Measurements from ENCODE around the gene ICOS. TPM values are rescaled to one million over a fixed set of nuclear protein-coding genes. Genes with fewer than 3 reads are reported as not detected.

Gene ICOS
- total and polyA plus RNA-seq, 2 of the 8 experiments (the other 6 are each of a cell fraction or from before 2014, with no cell fraction given) = not detected

- H2BK20ac ChIP-seq (ENCODE audit: low read length) = no peak overlapping the region
- no peak overlapping the region for H3K18ac ChIP-seq (ENCODE audit: extremely low read depth, low read length)
- WGBS, 2 experiments (ENCODE audit: extremely low coverage in 1 of 2, insufficient coverage in 1 of 2, insufficient read length in 1 of 2, insufficient replicate concordance in 2 of 2, low coverage in 1 of 2, low lambda C conversion rate in 2 of 2, missing lambda C conversion rate in 1 of 2) = 87% methylated on average over 3 of the region's 3 CpGs; no CpG with 5 or more reads in 1 of the 2 experiments
- H2BK15ac ChIP-seq (ENCODE audit: low read length) = no peak overlapping the region
- H3K27me3 ChIP-seq (replicated peaks in 1 of 4; ENCODE audit: control insufficient read depth in 3 of 4, extremely low read depth in 1 of 4, insufficient read depth in 3 of 4, low read length in 3 of 4) = no peaks in the 10 kb centered on the region
- H3K23ac ChIP-seq (ENCODE audit: insufficient read length) = no peak overlapping the region
- no peak overlapping the region for H2AK5ac ChIP-seq (ENCODE audit: low read depth, low read length)
- FAIRE-seq (no peak), DNase-seq (ENCODE audit: low read depth in 1 of 2, low spot score in 2 of 2) (no peak)
- no peaks in the 10 kb centered on the region for H3K4me1 ChIP-seq (replicated peaks in 1 of 4; ENCODE audit: control insufficient read depth in 3 of 4, insufficient read depth in 4 of 4, low read length in 3 of 4)
- POLR2A ChIA-PET (ENCODE audit: partially characterized antibody) = no interaction called here
- no peak overlapping the region for H4K5ac ChIP-seq (ENCODE audit: insufficient read length, low read depth, low read length)
- no peaks in the 10 kb centered on the region for H3K79me1 ChIP-seq (ENCODE audit: low read depth, low read length)
- peak overlapping the region; percentile 87; the same call in 1 of the 2 replicates for H2AFZ ChIP-seq (ENCODE audit: low read length)
- H3K4me3 ChIP-seq (ENCODE audit: extremely low read depth in 1 of 4, insufficient read depth in 2 of 4, low read depth in 3 of 4, low read length in 4 of 4) = no peak overlapping the region
- H3K4me2 ChIP-seq (ENCODE audit: insufficient read depth in 1 of 2, low read depth in 2 of 2, low read length in 2 of 2) = no peak overlapping the region
- no peak overlapping the region for H2BK5ac ChIP-seq (ENCODE audit: low read depth, low read length)
- H4K8ac ChIP-seq (ENCODE audit: extremely low read depth, insufficient read depth, low read length) = no peak overlapping the region
- H4K20me1 ChIP-seq (replicated peaks in 1 of 2; ENCODE audit: control insufficient read depth in 1 of 2, insufficient read depth in 2 of 2, low read length in 2 of 2) = no peaks in the 10 kb centered on the region
- no peaks in the 10 kb centered on the region for H3K36me3 ChIP-seq (ENCODE audit: control insufficient read depth in 2 of 4, insufficient read depth in 4 of 4, low read length in 3 of 4)
- H2BK12ac ChIP-seq (ENCODE audit: low read depth, low read length) = no peak overlapping the region
- H3K79me2 ChIP-seq (ENCODE audit: control insufficient read depth in 1 of 2, insufficient read depth in 2 of 2, low read length in 2 of 2) = no peaks in the 10 kb centered on the region
- H4K91ac ChIP-seq (replicated peaks; ENCODE audit: insufficient read length, low read length) = no peak overlapping the region
- no peak overlapping the region for H2BK120ac ChIP-seq (replicated peaks; ENCODE audit: low read depth, low read length)
- H3K9me3 ChIP-seq (ENCODE audit: insufficient read depth in 2 of 2, low read depth in 1 of 2, low read length in 1 of 2) = no peaks in the 10 kb centered on the region
- no peak overlapping the region for H3K9ac ChIP-seq (replicated peaks in 1 of 4; ENCODE audit: extremely low read depth in 1 of 4, low read depth in 3 of 4, low read length in 3 of 4)
- H3K23me2 ChIP-seq (ENCODE audit: low read depth, low read length) = no peaks in the 10 kb centered on the region; the same call in 1 of the 2 replicates
- no peak overlapping the region for H3K27ac ChIP-seq (ENCODE audit: low read depth, low read length)
- no peak overlapping the region for H3K4ac ChIP-seq (replicated peaks; ENCODE audit: insufficient read length, low read depth, low read length)
- CTCF ChIA-PET (ENCODE audit: partially characterized antibody) = interaction anchor here (0.6 to 3.1 kb wide), 15 partner anchors 8 to 683 kb away, joined by 3 to 13 read pairs (median 4); no protein-coding TSS in a partner anchor
- H3K56ac ChIP-seq (replicated peaks; ENCODE audit: insufficient read length, low read depth, low read length) = no peak overlapping the region
- H3K14ac ChIP-seq (ENCODE audit: insufficient read length) = no peak overlapping the region
- no peak for TF ChIP-seq TAF1 (IDR thresholded peaks at IDR 0.05; ENCODE audit: low read depth, low read length)
- no peak for TF ChIP-seq KDM4A (IDR thresholded peaks at IDR 0.05; ENCODE audit: low read depth, low read length, severe bottlenecking)
- TF ChIP-seq CEBPB (IDR thresholded peaks at IDR 0.05; ENCODE audit: low read depth, low read length) = no peak
- no peak for TF ChIP-seq HDAC6 (IDR thresholded peaks at IDR 0.05; ENCODE audit: low read depth, low read length)
- TF ChIP-seq E2F6 (IDR thresholded peaks at IDR 0.05) = no peak
- no peak for TF ChIP-seq NANOG (IDR thresholded peaks at IDR 0.05; ENCODE audit: insufficient read depth, low read depth, low read length, poor library complexity, severe bottlenecking)
- TF ChIP-seq MAX (IDR thresholded peaks at IDR 0.05) = no peak
- no peak for TF ChIP-seq CTCF (IDR thresholded peaks at IDR 0.05; ENCODE audit: control extremely low read depth in 1 of 3, insufficient read depth in 1 of 3, low read depth in 1 of 3, low read length in 3 of 3)
- TF ChIP-seq RFX5 (IDR thresholded peaks at IDR 0.05; ENCODE audit: borderline replicate concordance, low read depth, low read length) = no peak
- no peak for TF ChIP-seq SIN3A (conservative IDR thresholded peaks at IDR 0.05 in 1 of 2, IDR thresholded peaks at IDR 0.05 in 1 of 2; ENCODE audit: low read depth in 1 of 2, low read length in 2 of 2)
These were observed 27.8 kb upstream of the ICOS start for GRCh38 chr2:203908797-203909185.

Data from H1 (cell line).